ENCODE results near the gene NTSR1. TPM values are rescaled to one million over a fixed set of nuclear protein-coding genes. Genes with fewer than 3 reads are reported as not detected.
A peak's percentile ranks its signal among the peaks of the same experiment; 100 is the strongest.

The NTSR1 gene
- total RNA-seq, 1 experiment from 2014 or later: 4.5 TPM

DNA sequence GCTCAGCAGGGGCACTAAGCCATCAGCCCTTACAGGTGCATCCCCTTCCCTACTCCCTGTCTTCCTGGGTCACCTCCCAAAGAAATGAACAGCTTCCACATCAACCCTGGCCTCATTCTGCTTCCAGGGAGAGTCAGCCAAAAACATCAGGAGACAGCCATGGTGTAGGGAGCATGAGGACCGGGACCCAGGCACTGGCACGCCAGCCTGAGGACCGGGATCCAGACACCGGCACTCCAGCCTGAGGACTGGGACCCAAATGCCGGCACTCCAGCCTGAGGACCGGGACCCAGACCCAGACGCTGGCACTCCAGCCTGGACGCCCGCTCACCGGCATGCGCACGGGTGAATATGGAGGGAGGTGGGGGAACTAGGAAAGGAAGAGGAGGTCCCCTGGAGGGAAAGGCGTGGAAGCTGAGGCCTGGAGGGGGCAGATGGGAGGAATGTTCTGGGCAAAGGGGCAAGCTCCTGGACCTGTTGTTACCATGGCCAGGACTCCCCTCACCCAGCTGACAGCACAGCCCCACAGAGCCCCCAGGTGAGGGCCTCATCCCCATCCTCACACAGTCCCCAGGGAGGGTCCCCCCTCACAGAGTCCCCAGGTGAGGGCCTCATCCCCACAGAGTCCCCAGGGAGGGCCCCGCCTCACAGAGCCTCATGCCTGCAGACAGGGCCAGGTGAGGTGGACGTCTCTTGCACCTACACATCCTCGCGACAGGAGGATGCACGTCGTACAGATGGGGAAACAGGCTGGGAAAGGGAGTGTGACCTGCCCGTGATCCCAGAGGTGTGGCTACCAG is 61.7 kb downstream of the NTSR1 start:
- Mint-ChIP-seq H3K36me3 (ENCODE audit: insufficient read depth, unreplicated experiment) (no peaks in the 10 kb centered on the region), H3K4me1 (ENCODE audit: insufficient read depth, unreplicated experiment) (peaks cover 28% of the 10 kb centered on the region), H3K27ac (ENCODE audit: low read depth, unreplicated experiment) (no peak overlapping the region), H3K27me3 (ENCODE audit: insufficient read depth, unreplicated experiment) (no peaks in the 10 kb centered on the region), H3K4me3 (ENCODE audit: unreplicated experiment) (no peak overlapping the region), H3K9me3 (ENCODE audit: unreplicated experiment) (no peaks in the 10 kb centered on the region)
- DNase-seq (ENCODE audit: unreplicated experiment): no peak
- ChIA-PET POLR2A (interaction anchor here (0.7 to 4.8 kb wide), 2 partner anchors 30 to 31 kb away, joined by 4 to 49 read pairs; no protein-coding TSS in a partner anchor), CTCF (interaction anchor here (0.6 to 1.7 kb wide), 3 partner anchors 12 to 67 kb away, joined by 3 to 4 read pairs (median 3); no protein-coding TSS in a partner anchor)
- intact Hi-C loops (cut with micrococcal nuclease): no loop called here
- no peak for TF ChIP-seq CTCF (IDR thresholded peaks at IDR 0.05; ENCODE audit: unreplicated experiment)
- BruUV-seq (replicated peaks): no TSS peak

GRCh38 chr20:62770916-62771315 is 62.3 kb downstream of the NTSR1 start:
- peaks cover 33% of the 10 kb centered on the region for H3K4me1 Mint-ChIP-seq (ENCODE audit: insufficient read depth, unreplicated experiment)
- H3K36me3 Mint-ChIP-seq (ENCODE audit: insufficient read depth, unreplicated experiment): no peaks in the 10 kb centered on the region
- H3K9me3 Mint-ChIP-seq (ENCODE audit: unreplicated experiment): no peaks in the 10 kb centered on the region
- no peak overlapping the region for H3K4me3 Mint-ChIP-seq (ENCODE audit: unreplicated experiment)
- TF ChIP-seq CTCF (IDR thresholded peaks at IDR 0.05; ENCODE audit: unreplicated experiment): no peak
- intact Hi-C loops (cut with micrococcal nuclease): no loop called here
- POLR2A ChIA-PET: interaction anchor here (0.8 to 4.8 kb wide), 2 partner anchors 30 to 166 kb away, joined by 4 to 49 read pairs; no protein-coding TSS in a partner anchor
- no peaks in the 10 kb centered on the region for H3K27me3 Mint-ChIP-seq (ENCODE audit: insufficient read depth, unreplicated experiment)
- DNase-seq (ENCODE audit: unreplicated experiment): no peak
- no peak overlapping the region for H3K27ac Mint-ChIP-seq (ENCODE audit: low read depth, unreplicated experiment)
- CTCF ChIA-PET: interaction anchor here (0.6 to 0.9 kb wide), 3 partner anchors 20 to 272 kb away, joined by 3 read pairs; no protein-coding TSS in a partner anchor
- BruUV-seq (replicated peaks): no TSS peak

DNA sequence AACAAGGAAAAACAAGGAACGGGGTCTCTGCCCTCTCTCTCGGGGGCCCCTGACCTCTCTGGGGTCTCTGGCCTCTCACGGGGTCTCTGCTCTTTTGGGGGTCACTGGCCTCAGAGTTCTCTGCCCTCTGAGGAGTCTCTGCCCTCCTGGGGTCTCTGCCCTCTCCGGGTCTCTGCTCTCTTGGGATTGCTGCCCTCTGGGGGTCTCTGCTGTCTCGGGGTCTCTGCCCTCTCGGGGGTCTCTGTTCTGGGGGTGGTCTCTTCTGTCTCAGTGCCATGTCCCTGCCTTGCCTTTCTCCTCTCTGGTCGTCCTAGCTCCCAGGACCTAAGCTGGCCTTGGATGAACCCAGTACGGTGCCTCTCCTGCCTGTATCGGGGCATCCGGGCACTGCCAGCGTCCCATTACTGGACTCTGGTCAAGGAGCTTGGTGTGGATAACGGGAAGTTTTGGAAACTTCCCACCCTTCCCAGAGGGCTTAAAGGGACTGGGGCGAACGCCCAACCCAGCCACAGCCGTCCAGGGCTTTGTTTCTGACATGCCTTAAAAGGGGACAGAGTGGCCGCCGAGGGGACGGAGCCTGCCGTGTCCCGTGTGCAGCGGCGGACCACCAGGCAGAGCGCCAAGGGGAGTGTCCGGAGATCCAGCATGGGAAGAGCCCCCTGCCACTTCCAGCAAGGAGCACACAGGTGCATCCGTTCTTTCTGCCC is 62.9 kb downstream of the NTSR1 start:
- BruUV-seq (replicated peaks): no TSS peak
- peaks cover 33% of the 10 kb centered on the region for H3K4me1 Mint-ChIP-seq (ENCODE audit: insufficient read depth, unreplicated experiment)
- intact Hi-C loops (cut with micrococcal nuclease): no loop called here
- no peaks in the 10 kb centered on the region for H3K27me3 Mint-ChIP-seq (ENCODE audit: insufficient read depth, unreplicated experiment)
- H3K27ac Mint-ChIP-seq (ENCODE audit: low read depth, unreplicated experiment): peak overlapping the region; percentile 84
- no peak overlapping the region for H3K4me3 Mint-ChIP-seq (ENCODE audit: unreplicated experiment)
- H3K36me3 Mint-ChIP-seq (ENCODE audit: insufficient read depth, unreplicated experiment): no peaks in the 10 kb centered on the region
- TF ChIP-seq CTCF (IDR thresholded peaks at IDR 0.05; ENCODE audit: unreplicated experiment): no peak
- no peak for DNase-seq (ENCODE audit: unreplicated experiment)
- ChIA-PET POLR2A (interaction anchor here (0.8 to 4.8 kb wide), 3 partner anchors 31 to 705 kb away, joined by 4 to 49 read pairs (median 5); no protein-coding TSS in a partner anchor), CTCF (interaction anchor here (0.6 to 3.9 kb wide), 5 partner anchors 20 to 386 kb away, joined by 3 to 20 read pairs (median 3); no protein-coding TSS in a partner anchor)
- H3K9me3 Mint-ChIP-seq (ENCODE audit: unreplicated experiment): no peaks in the 10 kb centered on the region

- Mint-ChIP-seq H3K27ac (ENCODE audit: low read depth, unreplicated experiment) (peak overlapping the region; percentile 84), H3K9me3 (ENCODE audit: unreplicated experiment) (peaks cover 6% of the 10 kb centered on the region), H3K36me3 (ENCODE audit: insufficient read depth, unreplicated experiment) (no peaks in the 10 kb centered on the region), H3K4me3 (ENCODE audit: unreplicated experiment) (peak overlapping the region; percentile 58), H3K4me1 (ENCODE audit: insufficient read depth, unreplicated experiment) (peaks cover 39% of the 10 kb centered on the region), H3K27me3 (ENCODE audit: insufficient read depth, unreplicated experiment) (no peaks in the 10 kb centered on the region)
- intact Hi-C loops (cut with micrococcal nuclease): no loop called here
- TF ChIP-seq CTCF (IDR thresholded peaks at IDR 0.05; ENCODE audit: unreplicated experiment): no peak
- no TSS peak for BruUV-seq (replicated peaks)
- ChIA-PET POLR2A (interaction anchor here (1.1 to 4.8 kb wide), 12 partner anchors 13 to 706 kb away, joined by 3 to 49 read pairs (median 8); partner anchors contain the start of gene MRGBP), CTCF (interaction anchor here (0.6 to 3.9 kb wide), 5 partner anchors 19 to 619 kb away, joined by 3 to 20 read pairs (median 3); no protein-coding TSS in a partner anchor)
- no peak for DNase-seq (ENCODE audit: unreplicated experiment)
Observed at GRCh38 chr20:62772103-62772611, 63.5 kb downstream of the NTSR1 start.

Measured in MCF 10A (cell line).